Uterus (tissue), 4 donors: ENCODE measurements around the gene RAE1. TPM values are rescaled to one million over a fixed set of nuclear protein-coding genes. Genes with fewer than 3 reads are reported as not detected.
A peak's percentile ranks its signal among the peaks of the same experiment; 100 is the strongest.

Source experiments
- DNase-seq, 2 donors: peaks; one replicate each; pipeline ENCODE4 v3.0.0-alpha.2; 2019 to 2020
- H3K27ac ChIP-seq, 2 donors: fragments of 200-600 bp; sonication (generic); 1 replicate in 1 of 2; 2 replicates in 1 of 2; pipeline ENCODE4 v1.5.1; 2016 to 2018
- H3K27me3 ChIP-seq, 2 donors: fragments of 200-600 bp; sonication (generic); one replicate each; pipeline ENCODE4 v1.5.1; 2018 to 2019; ENCODE audit warnings: control low read depth in 1 of 2
- H3K36me3 ChIP-seq, 2 donors: fragments of 200-600 bp; sonication (generic); one replicate each; pipeline ENCODE4 v1.5.1; 2019; ENCODE audit warnings: control low read depth in 1 of 2
- H3K4me1 ChIP-seq, 2 donors: fragments of 200-600 bp; sonication (generic); one replicate each; pipeline ENCODE4 v1.5.1; 2018 to 2019; ENCODE audit warnings: control low read depth in 1 of 2
- H3K4me3 ChIP-seq, 2 donors: fragments of 200-600 bp; sonication (generic); 1 replicate in 1 of 2; 2 replicates in 1 of 2; pipeline ENCODE4 v1.5.1; 2018 to 2019; ENCODE audit warnings: mild to moderate bottlenecking in 1 of 2
- H3K9me3 ChIP-seq, 2 donors: fragments of 200-600 bp; sonication (generic); one replicate each; pipeline ENCODE4 v1.5.1; 2019; ENCODE audit warnings: control low read depth in 1 of 2
- POLR2A ChIP-seq, 2 donors: fragments of 450-650 bp; IDR thresholded peaks; one replicate each; pipeline ENCODE4 v1.6.1; 2016; ENCODE audit warnings: antibody characterized with exemption in 2 of 2, mild to moderate bottlenecking in 1 of 2, moderate library complexity in 1 of 2
- intact Hi-C: fragments of 100-400 bp; cut with DNase I; formaldehyde crosslinking; loops from one replicate; pipeline ENCODE4 v1.15.1; 2023; ENCODE audit warnings: low total_unique reads
- total RNA-seq, 4 donors: library from RNA; depleted of rRNA in 3 of 4; stranded (reverse); fragments of >200 nt in 3 of 4; gene quantifications; one replicate each; pipeline versions ENCODE4 v1.1.0 to v1.2.4, GENCODE V29; 2014 to 2023
- TF ChIP-seq, protein P1 (sequence below), 4 experiments: fragments of 200-600 bp in 2 of 4; fragments of 450-650 bp in 2 of 4; sonication (generic) in 2 of 4; IDR thresholded peaks; one replicate each; pipeline ENCODE4 v1.5.1; 2016 to 2019; ENCODE audit warnings: antibody characterized with exemption in 4 of 4, mild to moderate bottlenecking in 2 of 4, moderate library complexity in 1 of 4
- donor health status: DM: yes; HTN: yes; CAD: no.

Gene RAE1
- total RNA-seq, 4 donors from 2014 or later = 23.4 to 72.0 (median 36.0) TPM

DNA sequence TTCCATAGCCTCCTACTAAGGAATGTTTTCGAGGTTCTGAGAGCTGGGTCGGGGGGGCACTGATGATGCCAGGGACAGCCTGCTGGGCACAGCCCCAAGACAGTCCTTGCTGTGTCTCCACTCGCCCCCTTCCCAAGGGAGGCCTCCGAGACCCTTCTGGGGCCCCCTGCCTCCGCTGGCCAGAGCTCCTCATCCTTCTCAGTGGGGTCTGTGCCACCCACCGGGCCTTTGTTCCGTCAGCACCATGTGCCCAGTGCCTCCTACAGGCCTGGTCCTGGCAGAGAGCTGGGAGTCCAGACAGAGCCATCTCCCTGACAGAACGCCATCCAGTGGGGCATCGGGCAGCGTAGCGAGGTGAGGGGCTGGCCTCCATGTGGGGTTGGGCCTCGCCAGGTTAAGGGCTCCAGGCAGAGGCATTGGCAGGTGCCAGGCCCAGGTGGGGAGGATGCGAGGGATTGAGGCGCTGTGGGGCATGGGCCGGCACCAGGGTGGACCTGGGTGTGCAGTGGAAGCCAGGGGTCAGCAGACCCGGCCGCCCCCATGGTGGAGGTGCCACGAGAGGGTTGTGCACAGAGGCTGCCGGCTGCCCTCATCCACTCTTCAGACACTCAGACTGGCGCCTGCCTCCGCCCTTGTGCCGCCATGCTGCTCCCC, 53.5 kb downstream of the RAE1 start:
- DNase-seq = no peak
- Histone ChIP-seq H3K27me3 (no peaks in the 10 kb centered on the region), H3K4me3 (no peak overlapping the region), H3K9me3 (no peaks in the 10 kb centered on the region), H3K4me1 (peaks cover 0 to 9% of the 10 kb centered on the region in 2 donors), H3K36me3 (no peaks in the 10 kb centered on the region), H3K27ac (no peak overlapping the region)
- intact Hi-C loops = no loop called here
- TF ChIP-seq, protein P1, sequence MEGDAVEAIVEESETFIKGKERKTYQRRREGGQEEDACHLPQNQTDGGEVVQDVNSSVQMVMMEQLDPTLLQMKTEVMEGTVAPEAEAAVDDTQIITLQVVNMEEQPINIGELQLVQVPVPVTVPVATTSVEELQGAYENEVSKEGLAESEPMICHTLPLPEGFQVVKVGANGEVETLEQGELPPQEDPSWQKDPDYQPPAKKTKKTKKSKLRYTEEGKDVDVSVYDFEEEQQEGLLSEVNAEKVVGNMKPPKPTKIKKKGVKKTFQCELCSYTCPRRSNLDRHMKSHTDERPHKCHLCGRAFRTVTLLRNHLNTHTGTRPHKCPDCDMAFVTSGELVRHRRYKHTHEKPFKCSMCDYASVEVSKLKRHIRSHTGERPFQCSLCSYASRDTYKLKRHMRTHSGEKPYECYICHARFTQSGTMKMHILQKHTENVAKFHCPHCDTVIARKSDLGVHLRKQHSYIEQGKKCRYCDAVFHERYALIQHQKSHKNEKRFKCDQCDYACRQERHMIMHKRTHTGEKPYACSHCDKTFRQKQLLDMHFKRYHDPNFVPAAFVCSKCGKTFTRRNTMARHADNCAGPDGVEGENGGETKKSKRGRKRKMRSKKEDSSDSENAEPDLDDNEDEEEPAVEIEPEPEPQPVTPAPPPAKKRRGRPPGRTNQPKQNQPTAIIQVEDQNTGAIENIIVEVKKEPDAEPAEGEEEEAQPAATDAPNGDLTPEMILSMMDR (IDR thresholded peaks at IDR 0.05) = no peak
- TF ChIP-seq POLR2A (IDR thresholded peaks at IDR 0.05) = no peak

GRCh38 chr20:57405236-57406016, 54.4 kb downstream of the RAE1 start:
- TF ChIP-seq POLR2A (IDR thresholded peaks at IDR 0.05) = no peak
- TF ChIP-seq, protein P1 (IDR thresholded peaks at IDR 0.05) = no peak
- Histone ChIP-seq H3K27ac (no peak overlapping the region), H3K27me3 (no peaks in the 10 kb centered on the region), H3K4me3 (no peak overlapping the region), H3K36me3 (no peaks in the 10 kb centered on the region), H3K9me3 (no peaks in the 10 kb centered on the region), H3K4me1 (peaks cover 0 to 5% of the 10 kb centered on the region in 2 donors)
- DNase-seq = no peak
- intact Hi-C loops = no loop called here

DNA sequence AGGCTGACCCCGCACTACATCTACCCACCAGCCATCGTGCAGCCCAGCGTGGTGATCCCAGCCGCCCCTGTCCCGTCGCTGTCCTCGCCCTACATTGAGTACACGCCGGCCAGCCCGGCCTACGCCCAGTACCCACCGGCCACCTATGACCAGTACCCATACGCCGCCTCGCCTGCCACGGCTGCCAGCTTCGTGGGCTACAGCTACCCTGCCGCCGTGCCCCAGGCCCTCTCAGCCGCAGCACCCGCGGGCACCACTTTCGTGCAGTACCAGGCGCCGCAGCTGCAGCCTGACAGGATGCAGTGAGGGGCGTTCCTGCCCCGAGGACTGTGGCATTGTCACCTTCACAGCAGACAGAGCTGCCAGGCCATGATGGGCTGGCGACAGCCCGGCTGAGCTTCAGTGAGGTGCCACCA, 56.5 kb downstream of the RAE1 start:
- no peaks in the 10 kb centered on the region for H3K36me3 ChIP-seq
- intact Hi-C loops = no loop called here
- H3K4me3 ChIP-seq = no peak overlapping the region
- H3K27me3 ChIP-seq = no peaks in the 10 kb centered on the region
- TF ChIP-seq, protein P1 (IDR thresholded peaks at IDR 0.05) = no peak
- no peak for TF ChIP-seq POLR2A (IDR thresholded peaks at IDR 0.05)
- no peak overlapping the region for H3K27ac ChIP-seq
- no peaks in the 10 kb centered on the region for H3K9me3 ChIP-seq
- DNase-seq = no peak
- no peaks in the 10 kb centered on the region for H3K4me1 ChIP-seq

DNA sequence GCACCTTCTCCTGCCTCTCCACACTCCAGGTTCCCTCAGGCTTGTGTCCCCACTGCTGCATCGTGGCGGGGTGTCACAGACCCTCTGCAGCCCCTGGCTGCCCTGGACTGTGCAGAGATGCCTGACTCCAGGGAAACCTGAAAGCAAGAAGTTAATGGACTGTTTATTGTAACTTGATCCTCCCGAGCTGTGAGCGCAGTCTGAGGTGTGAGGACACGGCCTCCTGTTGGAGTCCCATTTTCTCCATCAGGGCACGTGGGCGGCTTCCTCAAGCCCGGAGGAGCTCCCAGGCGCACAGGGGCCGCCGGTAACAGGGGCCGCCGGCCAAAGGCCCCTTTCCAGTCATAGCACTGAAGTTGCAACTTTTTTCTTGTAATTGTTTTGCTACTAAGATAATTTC, 57.1 kb downstream of the RAE1 start:
- H3K4me1 ChIP-seq = no peaks in the 10 kb centered on the region
- H3K9me3 ChIP-seq = no peaks in the 10 kb centered on the region
- H3K27me3 ChIP-seq = no peaks in the 10 kb centered on the region
- no peak overlapping the region for H3K27ac ChIP-seq
- TF ChIP-seq, protein P1 (IDR thresholded peaks at IDR 0.05) = no peak
- TF ChIP-seq POLR2A (IDR thresholded peaks at IDR 0.05) = no peak
- intact Hi-C loops = no loop called here
- no peak overlapping the region for H3K4me3 ChIP-seq
- H3K36me3 ChIP-seq = no peaks in the 10 kb centered on the region
- no peak for DNase-seq

DNA sequence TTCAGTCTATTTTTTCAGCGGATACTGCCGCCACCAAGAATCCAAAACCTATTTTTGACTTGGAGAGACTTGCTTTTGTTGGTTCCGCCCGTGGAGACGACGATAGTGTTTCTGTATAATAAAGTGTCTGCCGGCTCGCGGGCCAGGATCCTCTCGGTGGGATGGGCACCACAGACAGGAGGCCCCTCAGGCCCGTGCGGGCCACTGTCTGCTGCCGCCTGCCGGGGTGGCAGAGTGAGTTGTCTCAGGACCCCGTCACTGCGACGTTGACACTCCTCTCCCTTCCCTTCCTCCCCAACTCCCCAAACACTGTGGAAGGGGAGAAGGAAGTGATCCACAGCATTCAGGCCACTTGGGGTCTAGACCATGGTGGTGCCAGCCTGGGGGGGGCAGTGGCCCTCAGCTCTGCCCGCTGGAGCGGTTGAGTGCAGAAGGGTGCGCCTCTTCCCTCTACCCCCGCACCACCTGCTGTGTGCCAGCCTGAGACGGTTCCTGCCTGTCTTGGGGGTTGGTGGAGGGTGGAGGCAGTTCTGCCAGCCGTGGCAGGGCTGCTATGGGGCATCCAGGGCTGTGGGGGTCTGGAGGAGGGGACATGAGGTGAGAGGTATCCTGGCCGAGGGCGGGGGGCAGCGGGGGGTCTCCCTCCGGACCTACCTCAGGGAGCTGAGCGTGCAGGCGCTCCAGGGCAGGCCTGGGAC, 57.6 kb downstream of the RAE1 start:
- TF ChIP-seq, protein P1 (IDR thresholded peaks at IDR 0.05) = no peak
- TF ChIP-seq POLR2A (IDR thresholded peaks at IDR 0.05) = no peak
- Histone ChIP-seq H3K27ac (peak overlapping the region in 1 of 2 donors; percentile 31), H3K9me3 (no peaks in the 10 kb centered on the region), H3K4me1 (no peaks in the 10 kb centered on the region), H3K4me3 (no peak overlapping the region), H3K36me3 (no peaks in the 10 kb centered on the region), H3K27me3 (no peaks in the 10 kb centered on the region)
- intact Hi-C loops = no loop called here
- DNase-seq = no peak
